Transverse colon (tissue), 4 donors: Measurements from ENCODE around the gene PTER. TPM values are rescaled to one million over a fixed set of nuclear protein-coding genes. Genes with fewer than 3 reads are reported as not detected.

ENCODE experiments used
- DNase-seq: peaks from one replicate; pipeline ENCODE4 v3.0.0-alpha.2; 2019
- H3K27ac ChIP-seq, 4 donors: fragments of 200-600 bp; sonication (generic); 2 replicates each; pipeline ENCODE4 v1.5.1; 2016 to 2018; ENCODE audit warnings: inconsistent platforms in 4 of 4
- H3K27me3 ChIP-seq: fragments of 200-600 bp; sonication (generic); 2 replicates; pipeline ENCODE4 v1.5.1; 2017; ENCODE audit warnings: inconsistent platforms
- H3K36me3 ChIP-seq, 4 donors: fragments of 200-600 bp; sonication (generic); 2 replicates each; pipeline ENCODE4 v1.5.1; 2017 to 2019; ENCODE audit warnings: inconsistent platforms in 4 of 4
- H3K4me1 ChIP-seq, 4 donors: fragments of 200-600 bp; sonication (generic); 2 replicates each; pipeline ENCODE4 v1.5.1; 2017 to 2020; ENCODE audit warnings: inconsistent platforms in 4 of 4
- H3K4me3 ChIP-seq, 4 donors: fragments of 200-600 bp; sonication (generic); 1 replicate in 1 of 4; 2 replicates in 3 of 4; pipeline versions ENCODE4 v1.5.1 to v1.6.1; 2017 to 2019; ENCODE audit warnings: inconsistent platforms in 4 of 4
- H3K9me3 ChIP-seq, 2 donors: fragments of 200-600 bp; sonication (generic); 2 replicates each; pipeline ENCODE4 v1.5.1; 2017 to 2019; ENCODE audit warnings: inconsistent platforms in 2 of 2
- CTCF ChIP-seq, 5 experiments: fragments of 200-600 bp in 3 of 5; fragments of 450-650 bp in 2 of 5; sonication (generic) in 3 of 5; IDR thresholded peaks; 1 replicate in 2 of 5; 2 replicates in 3 of 5; pipeline ENCODE4 v1.5.1; 2016 to 2017; ENCODE audit warnings: antibody characterized with exemption in 5 of 5, inconsistent platforms in 3 of 5, mild to moderate bottlenecking in 2 of 5, moderate library complexity in 1 of 5
- EP300 ChIP-seq: sonication (generic); formaldehyde crosslinking; IDR thresholded peaks from one replicate; pipeline ENCODE4 v1.6.1; 2017; ENCODE audit warnings: antibody characterized with exemption, low read depth
- POLR2A ChIP-seq: fragments of 450-650 bp; IDR thresholded peaks from one replicate; pipeline ENCODE4 v1.6.1; 2016; ENCODE audit warnings: antibody characterized with exemption, mild to moderate bottlenecking, moderate library complexity
- POLR2AphosphoS5 ChIP-seq, 3 donors: sonication (generic); formaldehyde crosslinking; IDR thresholded peaks; one replicate each; pipeline ENCODE4 v1.6.1; 2016; ENCODE audit warnings: antibody characterized with exemption in 3 of 3
- WGBS, 2 donors: methylation state at CpG; one replicate each; pipeline ENCODE4 v1.1.5; 2018; ENCODE audit warnings: low coverage in 1 of 2; 5-methylcytosine and 5-hydroxymethylcytosine counted together
- in situ Hi-C, 4 donors: fragments of 200-750 bp; cut with MboI; loops; one replicate each; pipeline versions ENCODE4 v1.15.0 to v1.15.1; 2017; ENCODE audit warnings: low sequenced_read_pairs in 3 of 4, low pct_ligation_motif_present in 1 of 4, low pct_unique_long_range_greater_than_20kb in 1 of 4
- intact Hi-C: fragments of 100-400 bp; cut with DNase I; formaldehyde crosslinking; loops from one replicate; pipeline ENCODE4 v1.15.1; 2023; ENCODE audit warnings: low total_unique reads
- total RNA-seq, 4 donors: library from RNA; depleted of rRNA; stranded (reverse); fragments of >200 nt; gene quantifications; one replicate each; pipeline ENCODE4 v1.1.0, GENCODE V29; 2016

Gene PTER
- total RNA-seq, 4 donors from 2014 or later: 14.3 to 23.2 (median 19.1) TPM

DNA sequence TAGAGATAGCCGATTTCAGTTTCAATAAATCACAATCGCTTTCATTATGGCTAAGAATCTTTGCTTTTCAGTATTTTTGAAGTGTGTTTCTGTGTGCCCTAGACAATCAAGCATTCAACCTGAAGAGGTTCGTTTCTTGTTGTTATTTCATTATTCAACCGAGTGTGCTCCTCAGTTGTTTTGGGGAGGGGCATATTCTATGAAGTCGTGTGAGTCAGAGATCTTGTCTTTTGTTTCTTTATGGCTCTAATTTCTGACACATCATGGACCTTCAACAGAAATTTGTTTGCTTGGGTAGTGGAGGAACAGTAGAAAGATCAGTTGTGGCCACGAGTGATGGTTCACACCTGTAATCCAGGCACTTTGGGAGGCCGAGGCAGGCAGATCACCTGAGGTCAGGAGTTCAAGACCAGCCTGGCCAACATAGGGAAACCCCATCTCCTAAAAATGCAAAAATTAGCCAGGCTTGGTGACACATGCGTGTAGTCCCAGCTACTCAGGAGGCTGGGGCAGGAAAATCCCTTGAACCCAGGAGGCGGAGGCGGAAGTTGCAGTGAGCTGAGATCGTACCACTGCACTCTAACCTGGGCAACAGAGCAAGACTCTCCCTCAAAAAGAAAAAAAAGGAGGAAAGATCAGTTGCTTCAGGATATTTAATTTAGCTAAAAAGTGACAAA lies 46.6 kb downstream of the PTER start:
- H3K9me3 ChIP-seq: no peaks in the 10 kb centered on the region
- intact Hi-C loops: no loop called here
- 84 to 90% methylated on average over 9 to 11 of the region's 11 CpGs for WGBS, 2 donors
- DNase-seq: no peak
- no peak overlapping the region for H3K27ac ChIP-seq
- no peaks in the 10 kb centered on the region for H3K36me3 ChIP-seq
- no peaks in the 10 kb centered on the region for H3K27me3 ChIP-seq
- in situ Hi-C loops: no loop called here
- no peaks in the 10 kb centered on the region for H3K4me1 ChIP-seq
- H3K4me3 ChIP-seq: no peak overlapping the region
- no peak for TF ChIP-seq POLR2AphosphoS5 (IDR thresholded peaks at IDR 0.05)
- TF ChIP-seq CTCF (IDR thresholded peaks at IDR 0.05): no peak
- TF ChIP-seq POLR2A: no peak
- no peak for TF ChIP-seq EP300

DNA sequence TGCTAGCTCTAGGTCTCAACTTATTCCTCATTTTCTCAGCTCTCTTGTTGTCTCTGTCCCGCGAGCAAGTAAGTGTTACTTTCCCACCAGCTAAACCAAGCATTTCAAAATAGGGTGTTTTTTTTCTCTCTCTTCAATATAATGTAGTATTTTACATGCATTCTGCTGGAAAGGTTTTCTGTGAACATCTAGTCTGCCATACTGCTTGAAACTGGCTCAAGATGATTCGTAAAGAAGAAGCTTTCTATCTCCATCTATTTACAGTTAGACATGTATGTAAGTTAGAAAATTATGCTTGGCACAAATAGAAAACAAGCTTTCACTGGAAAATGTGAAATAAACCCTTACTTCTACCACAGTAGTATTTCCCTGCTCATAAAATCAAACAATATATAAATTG lies 53.7 kb downstream of the PTER start:
- 94 to 97% methylated on average over 3 of the region's 3 CpGs for WGBS, 2 donors
- no peak for DNase-seq
- Histone ChIP-seq H3K36me3 (no peaks in the 10 kb centered on the region), H3K9me3 (no peaks in the 10 kb centered on the region), H3K4me3 (no peak overlapping the region), H3K27me3 (no peaks in the 10 kb centered on the region), H3K4me1 (no peaks in the 10 kb centered on the region), H3K27ac (no peak overlapping the region)
- intact Hi-C loops: no loop called here
- TF ChIP-seq POLR2AphosphoS5 (IDR thresholded peaks at IDR 0.05) (no peak), POLR2A (no peak), EP300 (no peak), CTCF (IDR thresholded peaks at IDR 0.05) (no peak)
- in situ Hi-C loops: no loop called here

GRCh38 chr10:16491933-16492332 lies 55.1 kb downstream of the PTER start:
- 60 to 84% methylated on average over 2 of the region's 2 CpGs for WGBS, 2 donors
- TF ChIP-seq CTCF (IDR thresholded peaks at IDR 0.05) (no peak), EP300 (no peak), POLR2AphosphoS5 (IDR thresholded peaks at IDR 0.05) (no peak), POLR2A (no peak)
- intact Hi-C loops (no loop called here), in situ Hi-C loops (no loop called here)
- no peak overlapping the region for H3K4me3 ChIP-seq
- no peak for DNase-seq
- no peaks in the 10 kb centered on the region for H3K36me3 ChIP-seq
- H3K27ac ChIP-seq: no peak overlapping the region
- no peaks in the 10 kb centered on the region for H3K27me3 ChIP-seq
- no peaks in the 10 kb centered on the region for H3K9me3 ChIP-seq
- no peaks in the 10 kb centered on the region for H3K4me1 ChIP-seq

GRCh38 chr10:16493884-16494536 lies 57.2 kb downstream of the PTER start:
- no peak for DNase-seq
- Histone ChIP-seq H3K9me3 (no peaks in the 10 kb centered on the region), H3K4me3 (no peak overlapping the region), H3K36me3 (no peaks in the 10 kb centered on the region), H3K27me3 (no peaks in the 10 kb centered on the region), H3K27ac (no peak overlapping the region), H3K4me1 (no peaks in the 10 kb centered on the region)
- TF ChIP-seq EP300 (no peak), CTCF (IDR thresholded peaks at IDR 0.05) (no peak), POLR2A (no peak), POLR2AphosphoS5 (IDR thresholded peaks at IDR 0.05) (no peak)
- intact Hi-C loops (no loop called here), in situ Hi-C loops (no loop called here)
- WGBS, 2 donors: 80 to 94% methylated on average over 10 of the region's 10 CpGs
